ENCODE data around the gene PKP2. TPM values are rescaled to one million over a fixed set of nuclear protein-coding genes. Genes with fewer than 3 reads are reported as not detected.

PKP2 gene
- total RNA-seq, 2 experiments from 2014 or later, result not detected

DNA sequence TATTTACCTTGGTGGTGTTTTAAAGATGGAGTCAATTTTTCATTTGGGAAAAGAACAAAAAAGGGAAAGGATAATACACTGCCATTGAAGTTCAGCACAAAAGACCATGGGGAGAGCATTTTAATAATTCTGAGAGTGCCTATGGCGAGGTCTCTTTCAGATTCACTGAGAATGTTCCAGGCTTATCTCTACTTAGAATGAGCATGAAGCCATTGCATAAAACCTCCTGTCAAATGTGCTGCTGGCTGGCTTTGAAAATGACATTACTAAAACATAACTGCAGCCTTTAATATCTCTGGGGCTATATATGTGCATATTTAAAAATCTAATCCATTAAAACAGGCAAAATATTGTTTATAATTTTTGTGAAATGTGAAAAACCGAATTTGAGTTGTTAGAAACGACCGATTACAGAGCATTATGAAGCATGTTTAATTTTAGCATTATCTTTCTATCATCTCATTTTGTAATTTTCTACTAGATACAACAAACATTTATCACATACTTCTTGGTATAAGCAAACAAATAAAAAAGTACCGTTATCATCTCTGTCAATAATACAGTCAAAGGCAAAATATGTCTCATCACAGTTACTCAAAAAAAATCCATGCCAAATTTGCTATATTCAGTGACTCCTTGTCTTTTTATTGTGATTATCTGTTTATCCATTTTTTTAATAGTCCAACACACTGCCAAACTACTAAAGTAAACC is 95.2 kb downstream of the PKP2 start:
- DNase-seq, result no peak
- no peak overlapping the region for H3K27ac Mint-ChIP-seq
- H3K4me1 Mint-ChIP-seq, result no peaks in the 10 kb centered on the region
- CTCF ChIA-PET, result no interaction called here
- POLR2A ChIA-PET, result no interaction called here
- H3K36me3 Mint-ChIP-seq (ENCODE audit: low read depth), result no peaks in the 10 kb centered on the region
- no peak overlapping the region for H3K4me3 Mint-ChIP-seq
- no peaks in the 10 kb centered on the region for H3K9me3 Mint-ChIP-seq
- no peaks in the 10 kb centered on the region for H3K27me3 Mint-ChIP-seq

DNA sequence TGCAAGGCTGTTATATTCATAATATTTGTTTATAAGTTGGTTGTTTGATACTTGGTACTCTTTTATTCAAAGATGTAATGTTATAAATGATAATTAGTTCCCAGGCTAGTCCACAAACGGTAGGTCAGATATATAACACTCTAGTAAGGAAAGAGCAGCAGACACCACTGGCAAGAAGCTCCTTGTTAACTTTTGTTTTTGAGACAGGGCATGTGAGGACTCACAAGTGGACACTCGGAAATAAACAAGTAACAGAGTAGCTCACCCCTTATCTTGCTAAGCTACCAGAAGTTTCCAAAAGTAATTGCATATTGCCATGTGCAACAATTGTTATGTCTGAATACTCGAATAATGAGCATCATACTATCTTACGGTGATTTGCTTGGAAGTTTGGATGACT is 102.3 kb downstream of the PKP2 start:
- ChIA-PET POLR2A (no interaction called here), CTCF (interaction anchor here (0.6 kb wide), 1 partner anchor 1184 kb away, joined by 3 read pairs; no protein-coding TSS in a partner anchor)
- DNase-seq, result no peak
- Mint-ChIP-seq H3K9me3 (no peaks in the 10 kb centered on the region), H3K27me3 (no peaks in the 10 kb centered on the region), H3K4me1 (no peaks in the 10 kb centered on the region), H3K36me3 (ENCODE audit: low read depth) (no peaks in the 10 kb centered on the region), H3K4me3 (no peak overlapping the region), H3K27ac (no peak overlapping the region)

DNA sequence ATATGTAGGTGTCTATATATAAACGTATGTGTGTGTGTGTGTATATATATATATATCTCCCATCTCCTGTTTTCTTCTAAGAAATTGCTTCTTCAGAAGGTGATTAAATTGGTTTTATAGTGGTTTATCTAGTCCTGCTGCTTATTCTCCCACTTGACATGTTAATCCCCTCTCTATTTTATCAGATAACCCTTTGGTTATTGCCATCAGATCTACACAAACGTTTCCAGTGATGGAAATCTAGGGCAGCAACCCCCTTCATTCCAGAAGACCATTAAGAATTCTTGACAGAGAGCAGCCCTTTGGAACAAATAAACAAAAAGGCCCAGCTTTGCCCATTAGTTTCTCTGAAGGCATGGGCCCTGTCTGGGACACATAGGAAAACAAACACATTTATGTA is 106.7 kb downstream of the PKP2 start:
- DNase-seq, result no peak
- Mint-ChIP-seq H3K27me3 (no peaks in the 10 kb centered on the region), H3K4me1 (no peaks in the 10 kb centered on the region), H3K36me3 (ENCODE audit: low read depth) (no peaks in the 10 kb centered on the region), H3K27ac (no peak overlapping the region), H3K4me3 (no peak overlapping the region), H3K9me3 (no peaks in the 10 kb centered on the region)
- ChIA-PET CTCF (no interaction called here), POLR2A (no interaction called here)

- H3K4me3 Mint-ChIP-seq, result no peak overlapping the region
- H3K4me1 Mint-ChIP-seq, result no peaks in the 10 kb centered on the region
- no peaks in the 10 kb centered on the region for H3K9me3 Mint-ChIP-seq
- H3K27ac Mint-ChIP-seq, result no peak overlapping the region
- POLR2A ChIA-PET, result no interaction called here
- CTCF ChIA-PET, result no interaction called here
- H3K27me3 Mint-ChIP-seq, result no peaks in the 10 kb centered on the region
- no peaks in the 10 kb centered on the region for H3K36me3 Mint-ChIP-seq (ENCODE audit: low read depth)
- no peak for DNase-seq
Observed at GRCh38 chr12:32789446-32789845, 107.1 kb downstream of the PKP2 start.

DNA sequence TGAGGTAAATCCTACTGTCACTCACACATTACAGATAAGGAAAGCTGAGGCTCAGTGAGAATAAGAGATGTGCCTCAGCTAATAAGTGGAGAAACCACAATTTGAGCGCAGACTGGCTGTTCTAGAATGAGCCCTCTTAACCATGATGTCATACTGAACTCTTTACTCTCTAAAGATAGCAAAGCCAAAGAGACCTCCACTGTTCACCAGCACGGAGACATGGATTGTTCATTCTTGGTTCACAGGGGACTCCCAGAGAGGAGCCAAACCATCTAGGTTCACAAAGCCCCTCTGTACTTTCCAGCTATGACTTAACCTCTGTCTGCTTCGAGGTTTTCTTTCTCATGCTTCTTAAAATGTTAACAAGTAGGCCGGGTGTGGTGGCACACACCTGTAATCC is 108.2 kb downstream of the PKP2 start:
- DNase-seq, result no peak
- no peak overlapping the region for H3K27ac Mint-ChIP-seq
- H3K4me1 Mint-ChIP-seq, result no peaks in the 10 kb centered on the region
- H3K36me3 Mint-ChIP-seq (ENCODE audit: low read depth), result no peaks in the 10 kb centered on the region
- H3K27me3 Mint-ChIP-seq, result no peaks in the 10 kb centered on the region
- ChIA-PET POLR2A (no interaction called here), CTCF (no interaction called here)
- H3K4me3 Mint-ChIP-seq, result no peak overlapping the region
- H3K9me3 Mint-ChIP-seq, result no peaks in the 10 kb centered on the region

DNA sequence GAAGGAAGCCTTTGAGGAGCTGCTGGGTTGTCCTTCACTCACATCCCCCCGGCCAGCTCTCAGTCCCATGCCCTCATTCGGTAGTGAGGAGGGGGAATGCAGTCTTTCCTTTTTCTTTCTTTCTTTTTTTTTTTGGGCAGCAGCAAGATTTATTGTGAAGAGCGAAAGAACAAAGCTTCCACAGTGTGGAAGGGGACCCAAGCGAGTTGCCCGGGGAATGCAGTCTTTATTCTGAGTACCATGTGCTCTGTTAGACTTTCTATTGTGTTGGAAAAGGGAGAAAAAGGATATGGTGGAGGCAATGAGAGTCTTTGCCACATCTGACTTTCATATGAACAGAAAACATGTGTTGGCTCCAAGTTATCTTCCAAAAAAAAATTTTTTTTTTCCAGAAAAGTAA is 111.0 kb downstream of the PKP2 start:
- ChIA-PET CTCF (no interaction called here), POLR2A (no interaction called here)
- no peaks in the 10 kb centered on the region for H3K27me3 Mint-ChIP-seq
- no peaks in the 10 kb centered on the region for H3K36me3 Mint-ChIP-seq (ENCODE audit: low read depth)
- H3K27ac Mint-ChIP-seq, result no peak overlapping the region
- no peaks in the 10 kb centered on the region for H3K9me3 Mint-ChIP-seq
- H3K4me3 Mint-ChIP-seq, result no peak overlapping the region
- no peaks in the 10 kb centered on the region for H3K4me1 Mint-ChIP-seq
- no peak for DNase-seq

DNA sequence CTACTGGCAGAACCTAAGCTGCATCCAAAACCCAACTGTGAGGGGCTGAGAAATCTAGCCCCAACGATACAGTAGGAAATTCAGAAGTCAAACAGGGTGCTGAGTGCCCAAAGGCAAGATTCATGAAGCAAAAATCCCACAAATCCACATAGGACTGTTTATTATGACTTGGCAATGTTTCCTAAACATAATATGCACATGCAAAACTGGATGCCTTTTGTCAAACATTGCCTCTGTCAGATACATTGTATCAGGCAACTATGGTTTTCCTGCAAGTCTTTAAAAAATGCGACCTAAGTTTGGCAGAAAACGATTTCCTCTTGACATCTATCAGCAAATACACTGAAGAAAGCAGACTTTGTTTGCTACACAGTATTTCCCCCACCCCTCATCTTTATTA is 113.5 kb downstream of the PKP2 start:
- no peaks in the 10 kb centered on the region for H3K27me3 Mint-ChIP-seq
- no peaks in the 10 kb centered on the region for H3K36me3 Mint-ChIP-seq (ENCODE audit: low read depth)
- no peak overlapping the region for H3K27ac Mint-ChIP-seq
- H3K4me1 Mint-ChIP-seq, result no peaks in the 10 kb centered on the region
- ChIA-PET CTCF (no interaction called here), POLR2A (no interaction called here)
- no peak for DNase-seq
- no peaks in the 10 kb centered on the region for H3K9me3 Mint-ChIP-seq
- H3K4me3 Mint-ChIP-seq, result no peak overlapping the region

- H3K27ac Mint-ChIP-seq, result no peak overlapping the region
- no peaks in the 10 kb centered on the region for H3K4me1 Mint-ChIP-seq
- peaks cover 8% of the 10 kb centered on the region for H3K27me3 Mint-ChIP-seq
Observed at GRCh38 chr12:32780071-32780470, 116.5 kb downstream of the PKP2 start.

GRCh38 chr12:32777691-32778175 is 118.8 kb downstream of the PKP2 start:
- Mint-ChIP-seq H3K27ac (no peak overlapping the region), H3K9me3 (no peaks in the 10 kb centered on the region), H3K4me1 (no peaks in the 10 kb centered on the region), H3K4me3 (no peak overlapping the region), H3K36me3 (ENCODE audit: low read depth) (no peaks in the 10 kb centered on the region), H3K27me3 (peaks cover 8% of the 10 kb centered on the region)
- ChIA-PET CTCF (no interaction called here), POLR2A (no interaction called here)
- no peak for DNase-seq

More at GRCh38 chr12:32780071-32780470, 116.5 kb downstream of the PKP2 start:
- Mint-ChIP-seq H3K36me3 (ENCODE audit: low read depth) (no peaks in the 10 kb centered on the region), H3K9me3 (no peaks in the 10 kb centered on the region), H3K4me3 (no peak overlapping the region)
- ChIA-PET POLR2A (no interaction called here), CTCF (interaction anchor here (0.5 kb wide), 1 partner anchor 21 kb away, joined by 3 read pairs; no protein-coding TSS in a partner anchor)
- DNase-seq, result no peak

DNA sequence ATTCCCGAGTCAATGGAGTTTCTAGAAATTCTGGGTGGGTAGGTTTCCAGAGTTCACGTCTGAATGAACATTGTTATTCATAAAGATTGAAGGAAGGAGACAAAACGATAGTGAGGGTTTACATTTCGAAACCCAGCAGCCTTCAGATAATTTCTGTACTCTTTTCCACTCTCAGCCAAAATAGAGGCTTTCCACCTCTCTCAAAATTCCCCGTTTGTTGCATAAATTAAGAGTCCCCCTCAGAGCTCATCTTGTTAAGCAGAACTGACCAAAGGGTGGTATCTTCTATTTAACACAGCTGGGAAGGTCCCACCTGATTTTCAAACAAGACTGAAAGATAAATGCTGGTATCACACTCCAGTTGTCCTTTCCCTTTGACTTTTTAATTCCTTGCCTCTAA is 119.4 kb downstream of the PKP2 start:
- Mint-ChIP-seq H3K4me3 (no peak overlapping the region), H3K27ac (no peak overlapping the region), H3K27me3 (peaks cover 12% of the 10 kb centered on the region), H3K4me1 (no peaks in the 10 kb centered on the region), H3K9me3 (no peaks in the 10 kb centered on the region), H3K36me3 (ENCODE audit: low read depth) (no peaks in the 10 kb centered on the region)
- ChIA-PET POLR2A (no interaction called here), CTCF (no interaction called here)
- DNase-seq, result no peak

DNA sequence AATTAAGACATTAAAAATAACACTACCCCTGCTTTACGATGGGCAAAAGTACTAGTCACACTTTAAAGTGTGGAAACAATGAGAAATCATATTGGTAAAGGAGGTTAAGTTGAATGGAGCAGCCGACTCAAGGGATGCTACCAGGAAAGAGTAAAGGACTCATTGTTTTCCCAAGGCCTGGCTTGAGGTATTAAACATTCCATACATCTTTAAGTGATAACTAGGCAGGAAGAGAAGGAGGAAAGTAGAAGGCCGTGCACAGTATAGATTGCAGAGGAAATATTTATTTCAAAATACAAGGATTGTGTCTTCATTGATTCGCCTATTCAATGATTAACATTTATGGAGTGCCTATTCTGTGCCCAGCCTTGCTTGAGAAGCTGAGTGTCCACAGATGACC is 120.3 kb downstream of the PKP2 start:
- H3K27ac Mint-ChIP-seq, result no peak overlapping the region
- no peaks in the 10 kb centered on the region for H3K9me3 Mint-ChIP-seq
- DNase-seq, result no peak
- H3K36me3 Mint-ChIP-seq (ENCODE audit: low read depth), result no peaks in the 10 kb centered on the region
- ChIA-PET CTCF (no interaction called here), POLR2A (no interaction called here)
- no peaks in the 10 kb centered on the region for H3K4me1 Mint-ChIP-seq
- peaks cover 12% of the 10 kb centered on the region for H3K27me3 Mint-ChIP-seq
- no peak overlapping the region for H3K4me3 Mint-ChIP-seq

- Mint-ChIP-seq H3K9me3 (no peaks in the 10 kb centered on the region), H3K4me1 (no peaks in the 10 kb centered on the region), H3K27ac (no peak overlapping the region), H3K4me3 (no peak overlapping the region), H3K27me3 (peaks cover 16% of the 10 kb centered on the region), H3K36me3 (ENCODE audit: low read depth) (no peaks in the 10 kb centered on the region)
- no peak for DNase-seq
- ChIA-PET CTCF (interaction anchor here (0.5 to 0.6 kb wide), 2 partner anchors 103 to 364 kb away, joined by 3 to 4 read pairs; no protein-coding TSS in a partner anchor), POLR2A (no interaction called here)
Observed at GRCh38 chr12:32773691-32774090, 122.9 kb downstream of the PKP2 start.

DNA sequence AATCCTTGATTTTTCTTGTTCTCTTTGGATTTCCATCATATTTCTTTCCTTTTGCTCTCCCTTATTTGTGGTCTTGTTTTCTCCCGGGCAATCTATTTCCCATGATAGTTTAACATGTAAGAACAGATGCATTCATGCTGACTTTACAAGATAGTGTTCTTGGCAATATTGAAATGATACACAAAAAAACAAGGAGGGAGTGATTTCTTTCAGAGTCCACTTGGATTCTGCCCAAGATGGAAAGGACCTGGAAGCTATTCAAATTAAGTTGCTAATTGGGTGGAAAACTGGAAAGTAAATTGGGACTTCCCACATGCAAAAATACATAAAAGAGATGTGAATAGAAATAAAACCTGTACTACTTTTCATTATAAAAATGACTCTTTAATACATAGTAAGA is 126.4 kb downstream of the PKP2 start:
- Mint-ChIP-seq H3K4me1 (no peaks in the 10 kb centered on the region), H3K9me3 (no peaks in the 10 kb centered on the region), H3K36me3 (ENCODE audit: low read depth) (no peaks in the 10 kb centered on the region), H3K27ac (no peak overlapping the region), H3K27me3 (peaks cover 13% of the 10 kb centered on the region), H3K4me3 (no peak overlapping the region)
- ChIA-PET POLR2A (no interaction called here), CTCF (no interaction called here)
- no peak for DNase-seq

DNA sequence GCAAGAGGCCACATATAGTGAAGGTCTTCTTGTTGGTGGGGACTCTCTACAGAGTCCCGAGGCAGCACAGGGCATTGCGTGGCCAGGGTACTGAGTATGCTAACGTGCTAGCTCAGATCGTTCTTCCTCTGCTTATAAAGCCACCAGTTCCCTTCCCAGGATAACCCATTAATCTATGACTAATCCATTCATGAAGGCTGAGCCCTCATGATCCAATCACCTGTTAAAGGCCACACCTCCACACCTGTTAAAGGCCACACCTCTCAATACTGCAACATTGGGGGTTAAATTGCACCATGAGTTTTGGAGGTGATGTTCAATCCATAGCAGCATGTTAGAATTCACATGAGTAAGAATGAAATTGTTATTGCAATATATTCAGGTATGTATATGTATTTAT is 128.1 kb downstream of the PKP2 start:
- no peaks in the 10 kb centered on the region for H3K4me1 Mint-ChIP-seq
- ChIA-PET CTCF (interaction anchor here (1.1 kb wide), 1 partner anchor 13 kb away, joined by 3 read pairs; the partner anchor contains the start of gene YARS2), POLR2A (no interaction called here)
- no peaks in the 10 kb centered on the region for H3K36me3 Mint-ChIP-seq (ENCODE audit: low read depth)
- no peak overlapping the region for H3K27ac Mint-ChIP-seq
- H3K27me3 Mint-ChIP-seq, result peaks cover 13% of the 10 kb centered on the region
- no peak overlapping the region for H3K4me3 Mint-ChIP-seq
- no peaks in the 10 kb centered on the region for H3K9me3 Mint-ChIP-seq
- DNase-seq, result no peak
